ENCODE data around the gene EEF1AKMT2. TPM values are rescaled to one million over a fixed set of nuclear protein-coding genes. Genes with fewer than 3 reads are reported as not detected.

The EEF1AKMT2 gene
- total and polyA plus RNA-seq, 2 of the 13 experiments (the other 11 are each of a cell fraction or from before 2014, with no cell fraction given): 11.3 to 19.3 TPM

DNA sequence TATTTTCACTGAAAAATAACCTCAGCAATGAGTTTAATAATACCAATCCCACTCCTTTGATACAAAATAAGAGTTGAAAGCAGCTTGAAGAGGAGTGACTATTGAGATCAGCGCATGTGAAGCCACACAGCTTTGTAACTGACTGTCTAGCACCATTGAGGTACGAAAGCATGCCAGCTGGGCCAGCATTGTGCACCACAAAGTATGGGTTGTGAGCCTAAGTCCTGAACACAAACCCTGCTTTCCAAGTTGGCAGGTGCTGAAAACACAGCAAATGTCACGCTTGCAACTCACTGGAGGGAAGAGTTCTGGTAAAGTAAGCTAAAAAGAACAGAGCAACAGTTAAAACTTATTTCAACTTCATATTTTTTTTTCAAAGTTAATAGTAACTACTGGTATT, 43.5 kb downstream of the EEF1AKMT2 start:
- no peak overlapping the region for H2AFZ ChIP-seq (ENCODE audit: low read length)
- peaks cover 14% of the 10 kb centered on the region for H3K4me1 ChIP-seq (ENCODE audit: insufficient read depth, low read length)
- no peak for FAIRE-seq
- TF ChIP-seq ZNF883 (CRISPR knock-in tag; IDR thresholded peaks at IDR 0.05; ENCODE audit: not compliant biosample characterization): no peak
- TF ChIP-seq ELF1 (CRISPR knock-in tag; IDR thresholded peaks at IDR 0.05): no peak
- no peak for TF ChIP-seq ZNF331 (CRISPR knock-in tag; IDR thresholded peaks at IDR 0.05)
- WGBS (ENCODE audit: low lambda C conversion rate): 100% methylated on average over 3 of the region's 3 CpGs
- no peaks in the 10 kb centered on the region for H3K9me3 ChIP-seq (ENCODE audit: low read length)
- in situ Hi-C loops (cut with HindIII; ENCODE audit: extremely low pct_ligation_motif_present, low pct_unique_long_range_greater_than_20kb) (no loop called here), intact Hi-C loops (cut with micrococcal nuclease; ENCODE audit: unreplicated experiment) (no loop called here)
- H3K4me3 ChIP-seq (replicated peaks in 1 of 3; ENCODE audit: insufficient read depth in 1 of 3, low read depth in 2 of 3, low read length in 3 of 3): no peak overlapping the region
- H3K9ac ChIP-seq (ENCODE audit: insufficient read depth, low read depth, low read length): no peak overlapping the region
- no TSS peak for BruUV-seq (replicated peaks)
- no peak for DNase-seq (ENCODE audit: low spot score)
- ChIA-PET CTCF (ENCODE audit: low intra/inter-chr PET ratio, low total read pairs) (no interaction called here), POLR2A (no interaction called here)
- no peak for ATAC-seq
- H3K27me3 ChIP-seq (ENCODE audit: control insufficient read depth in 1 of 2, insufficient read depth in 2 of 2, low read length in 2 of 2): no peaks in the 10 kb centered on the region
- H3K79me2 ChIP-seq (ENCODE audit: insufficient read depth, low read length): no peaks in the 10 kb centered on the region
- H3K4me2 ChIP-seq (ENCODE audit: low read depth, low read length): no peak overlapping the region
- no peak overlapping the region for H3K27ac ChIP-seq (ENCODE audit: extremely low read length, insufficient read depth, low read length)
- H3K36me3 ChIP-seq (replicated peaks in 1 of 2; ENCODE audit: control insufficient read depth in 1 of 2, insufficient read depth in 2 of 2, low read length in 2 of 2): peaks cover 2 to 5% of the 10 kb centered on the region in 2 experiments; a peak in 3 of 5 replicates
- H4K20me1 ChIP-seq (ENCODE audit: insufficient read depth, low read length): no peaks in the 10 kb centered on the region

DNA sequence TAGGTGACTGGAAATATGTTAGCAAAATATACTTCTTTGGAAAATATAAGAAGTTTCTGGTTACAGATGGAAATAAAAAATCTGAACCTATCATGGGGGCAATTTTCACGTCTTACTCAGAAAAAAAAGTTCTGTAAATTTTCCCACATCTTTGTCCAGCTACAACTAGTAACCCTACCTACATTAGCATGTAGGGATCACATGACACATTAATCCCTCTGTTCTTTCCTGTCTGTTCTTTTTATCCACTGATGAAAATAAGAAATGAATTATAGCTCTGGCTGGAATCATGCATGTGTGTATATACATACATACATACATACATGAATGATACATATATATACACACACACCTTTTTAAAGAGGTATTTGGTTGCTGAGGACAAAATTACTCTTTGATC, 43.9 kb downstream of the EEF1AKMT2 start:
- CTCF ChIA-PET (ENCODE audit: low intra/inter-chr PET ratio, low total read pairs): no interaction called here
- H3K4me3 ChIP-seq (replicated peaks in 1 of 3; ENCODE audit: insufficient read depth in 1 of 3, low read depth in 2 of 3, low read length in 3 of 3): no peak overlapping the region
- no peak overlapping the region for H3K4me2 ChIP-seq (ENCODE audit: low read depth, low read length)
- no peaks in the 10 kb centered on the region for H4K20me1 ChIP-seq (ENCODE audit: insufficient read depth, low read length)
- in situ Hi-C loops (cut with HindIII; ENCODE audit: extremely low pct_ligation_motif_present, low pct_unique_long_range_greater_than_20kb) (no loop called here), intact Hi-C loops (cut with micrococcal nuclease; ENCODE audit: unreplicated experiment) (no loop called here)
- no peak overlapping the region for H2AFZ ChIP-seq (ENCODE audit: low read length)
- H3K4me1 ChIP-seq (ENCODE audit: insufficient read depth, low read length): peaks cover 14% of the 10 kb centered on the region
- ATAC-seq (no peak), DNase-seq (ENCODE audit: low spot score) (no peak), FAIRE-seq (no peak)
- no peaks in the 10 kb centered on the region for H3K27me3 ChIP-seq (ENCODE audit: control insufficient read depth in 1 of 2, insufficient read depth in 2 of 2, low read length in 2 of 2)
- peaks cover 2 to 5% of the 10 kb centered on the region in 2 experiments; a peak in 3 of 5 replicates for H3K36me3 ChIP-seq (replicated peaks in 1 of 2; ENCODE audit: control insufficient read depth in 1 of 2, insufficient read depth in 2 of 2, low read length in 2 of 2)
- no peak for TF ChIP-seq NFE2L1 (CRISPR knock-in tag; IDR thresholded peaks at IDR 0.05; ENCODE audit: borderline replicate concordance)
- no peak for TF ChIP-seq RFXAP (CRISPR knock-in tag; IDR thresholded peaks at IDR 0.05; ENCODE audit: borderline replicate concordance)
- TF ChIP-seq SMAD9 (CRISPR knock-in tag; IDR thresholded peaks at IDR 0.05): no peak
- no peak overlapping the region for H3K9ac ChIP-seq (ENCODE audit: insufficient read depth, low read depth, low read length)
- H3K9me3 ChIP-seq (ENCODE audit: low read length): no peaks in the 10 kb centered on the region
- H3K79me2 ChIP-seq (ENCODE audit: insufficient read depth, low read length): peaks cover under 1% of the 10 kb centered on the region
- no TSS peak for BruUV-seq (replicated peaks)
- H3K27ac ChIP-seq (ENCODE audit: extremely low read length, insufficient read depth, low read length): no peak overlapping the region
- 100% methylated on average over 1 of the region's 1 CpG for WGBS (ENCODE audit: low lambda C conversion rate)
- POLR2A ChIA-PET: no interaction called here
